SKM-1 treated with dmso at 0.1 percent for 144 hours (cell line): ENCODE measurements around the gene MAN1A1.

Source experiments
- DNase-seq: peaks from one replicate; lab custom pipeline; 2025; ENCODE audit not compliant: unreplicated experiment; lab: John Stamatoyannopoulos, UW

MAN1A1 gene

DNA sequence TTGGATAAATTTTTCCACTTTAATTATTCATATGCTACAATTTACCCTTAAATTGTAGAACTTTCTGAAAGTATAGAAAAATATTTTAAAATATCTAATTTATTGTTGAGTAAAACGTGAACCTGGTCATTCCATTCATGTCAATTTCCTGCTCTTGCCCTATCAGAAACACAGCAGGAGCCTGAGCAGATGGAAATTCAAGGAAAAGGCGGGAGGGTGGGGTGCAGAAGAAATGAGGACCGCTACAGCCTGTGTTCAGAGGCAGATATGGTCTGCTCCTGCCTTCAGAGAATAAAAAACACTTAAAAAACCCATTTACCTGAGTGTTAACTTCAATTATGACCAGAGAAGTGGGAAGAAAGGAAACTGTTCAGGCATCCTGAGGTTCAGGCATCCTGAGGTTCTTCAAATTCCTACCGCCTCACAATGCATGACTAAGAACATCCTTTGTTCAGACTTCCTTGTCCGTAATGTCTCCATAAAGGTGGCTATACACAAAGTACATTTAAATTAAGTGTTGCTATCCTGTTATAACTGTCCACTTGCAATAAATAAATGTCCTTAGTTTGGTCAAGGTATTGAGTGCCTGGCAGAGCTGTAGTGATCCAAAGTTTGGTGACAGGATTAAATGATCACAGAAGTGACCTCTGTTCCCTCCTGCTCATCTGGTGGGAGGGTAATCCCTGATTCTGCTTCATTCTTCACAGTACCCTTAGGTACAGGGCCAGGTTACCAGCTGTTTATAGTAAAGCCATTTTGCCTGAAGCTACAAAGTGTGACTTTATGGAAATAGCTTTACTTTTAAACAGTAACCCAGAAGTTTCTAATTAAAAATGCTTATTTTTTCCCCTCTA lies 109.1 kb downstream of the MAN1A1 start:
- DNase-seq: no peak

DNA sequence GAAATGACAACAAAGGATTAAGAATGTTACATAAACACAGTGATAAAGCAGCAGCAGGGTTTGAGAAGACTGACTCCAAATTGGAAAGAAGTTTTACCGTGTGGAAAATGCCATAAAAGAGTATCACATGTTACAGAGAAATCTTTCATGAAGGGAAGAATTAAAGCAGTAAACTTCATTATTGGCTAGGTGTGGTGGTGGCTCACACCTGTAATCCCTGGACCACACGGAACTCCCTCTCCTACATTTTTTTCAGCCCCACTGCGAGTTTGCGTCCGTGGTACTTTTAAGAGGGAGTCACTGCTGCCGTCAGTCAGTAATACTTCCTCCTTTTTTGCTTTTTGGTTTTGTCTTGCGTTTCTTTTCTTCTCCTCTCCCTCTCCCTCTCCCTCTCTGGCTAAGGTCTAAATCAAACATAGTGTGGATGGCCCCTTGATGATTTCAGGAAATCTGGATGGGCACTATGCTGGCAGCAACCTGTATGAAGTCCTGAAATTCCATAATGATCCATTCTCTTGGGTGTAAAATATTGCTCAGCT lies 112.3 kb downstream of the MAN1A1 start:
- DNase-seq: no peak

DNA sequence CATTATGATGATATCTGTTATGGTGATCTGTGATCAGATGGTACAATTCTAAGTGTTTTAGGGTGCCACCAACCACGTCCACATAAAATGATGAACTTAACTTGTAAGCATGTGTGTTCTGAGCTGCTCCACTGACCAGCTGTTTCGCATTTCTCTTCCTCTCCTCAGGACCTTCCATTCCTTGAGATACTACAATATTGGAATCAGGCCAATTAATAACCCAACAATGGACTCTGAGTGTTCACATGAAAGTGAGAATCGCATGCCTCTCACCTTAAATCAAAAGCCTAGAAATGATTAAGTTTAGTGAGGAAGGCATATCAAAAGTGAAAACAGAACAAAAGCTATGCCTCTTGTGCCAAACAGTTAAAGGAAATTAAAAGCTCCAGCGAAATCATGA lies 114.6 kb downstream of the MAN1A1 start:
- DNase-seq: no peak

DNA sequence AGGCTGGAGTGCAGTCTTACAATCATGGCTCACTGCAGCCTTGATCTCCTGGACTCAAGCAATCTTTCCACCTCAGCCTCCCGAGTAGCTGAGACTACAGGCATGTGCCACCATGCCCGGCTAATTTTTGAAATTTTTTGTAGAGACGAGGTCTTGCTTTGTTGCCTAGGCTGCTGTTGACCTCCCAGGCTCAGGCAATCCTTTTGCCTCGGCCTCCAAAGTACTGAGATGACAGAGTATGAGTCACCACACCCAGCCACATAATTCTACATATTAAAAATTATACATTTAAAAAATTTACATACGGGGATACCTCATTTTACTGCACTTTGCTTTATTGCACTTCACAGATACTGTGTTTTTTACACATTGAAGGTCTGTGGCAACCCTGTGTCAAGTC lies 115.1 kb downstream of the MAN1A1 start:
- no peak for DNase-seq

DNA sequence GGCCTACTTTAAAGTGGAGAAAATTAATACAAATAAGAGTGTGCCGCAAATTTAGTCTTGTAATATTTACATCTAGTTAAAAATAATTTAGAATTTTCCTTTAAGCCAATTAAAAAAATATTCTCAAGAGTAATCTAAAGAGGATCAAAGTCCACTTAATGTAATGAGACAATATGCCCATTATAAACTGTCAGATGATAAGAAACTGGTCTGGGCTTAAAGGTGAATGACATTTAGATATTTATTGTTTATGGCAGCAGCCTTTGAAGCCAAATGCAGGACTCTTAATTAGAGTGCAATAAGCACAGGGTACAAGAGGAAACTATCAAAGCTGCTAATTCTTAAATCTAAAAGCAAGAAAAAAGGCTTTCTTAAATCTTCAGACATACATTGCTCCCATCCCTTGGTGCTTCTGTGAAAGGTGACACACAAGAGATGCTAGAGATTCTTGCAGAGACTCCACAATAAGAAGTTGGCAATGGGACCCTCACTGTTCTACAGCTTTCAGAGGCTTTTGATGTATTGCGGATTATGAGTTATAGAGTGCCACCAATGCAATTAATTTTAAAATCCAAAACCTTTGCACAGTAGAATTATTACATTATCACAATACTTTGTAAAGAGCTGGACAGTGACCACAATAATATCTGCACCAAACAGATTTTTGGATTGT lies 116.1 kb downstream of the MAN1A1 start:
- DNase-seq: no peak

DNA sequence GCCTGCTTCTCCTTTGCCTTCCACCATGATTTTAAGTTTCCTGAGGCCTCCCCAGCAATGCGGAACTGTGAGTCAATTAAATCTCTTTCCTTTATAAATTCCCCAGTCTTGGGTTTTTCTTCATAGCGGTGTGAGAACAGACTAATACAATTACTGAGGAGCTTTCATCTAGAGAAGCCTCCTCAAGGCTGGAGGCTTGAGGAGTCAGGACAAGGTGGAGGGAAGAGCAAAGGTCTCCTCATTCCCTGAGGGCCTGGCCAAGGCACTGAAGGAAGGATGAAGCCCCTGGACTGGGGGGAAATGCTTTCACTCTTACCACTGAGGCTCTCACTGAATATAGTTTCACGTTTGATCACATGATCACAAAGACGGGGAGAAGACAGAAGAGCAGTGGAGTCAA lies 118.2 kb downstream of the MAN1A1 start:
- DNase-seq: no peak

DNA sequence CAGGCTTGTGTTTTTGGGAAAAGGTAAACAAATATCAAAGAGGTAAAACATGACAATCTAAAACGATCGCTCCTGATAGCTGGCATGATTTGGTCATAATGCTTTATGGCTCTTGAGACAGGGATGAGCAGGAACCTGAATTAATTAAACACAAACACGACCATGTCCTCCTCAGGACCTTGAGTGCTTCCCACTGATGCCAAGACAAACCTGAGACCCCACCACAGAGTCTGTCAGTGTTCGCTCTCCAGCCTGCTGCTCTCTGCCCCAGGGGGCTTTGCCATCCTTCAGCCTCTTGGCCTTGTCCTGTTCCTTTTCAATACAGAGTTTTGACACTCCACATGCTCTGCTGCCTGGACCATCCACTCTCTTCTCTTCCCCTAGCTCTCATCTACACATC lies 119.4 kb downstream of the MAN1A1 start:
- no peak for DNase-seq

DNA sequence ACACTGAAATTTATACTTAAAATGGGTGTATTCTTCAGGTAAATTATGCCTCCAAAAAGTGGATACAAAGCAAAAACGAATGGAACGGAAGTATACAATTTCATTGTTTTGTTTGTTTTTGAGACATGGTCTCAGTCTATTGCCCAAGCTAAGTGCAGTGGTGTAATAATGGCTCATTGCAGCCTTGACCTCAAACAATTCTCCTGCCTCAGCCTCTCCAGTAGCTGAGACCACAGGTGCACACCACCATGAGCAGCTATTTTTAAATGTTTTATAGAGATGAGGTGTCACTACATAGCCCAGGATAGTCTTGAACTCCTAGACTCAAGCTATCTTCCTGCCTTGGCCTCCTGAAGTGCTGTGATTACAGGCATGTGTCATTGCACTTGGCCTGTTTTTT lies 122.2 kb downstream of the MAN1A1 start:
- no peak for DNase-seq

DNA sequence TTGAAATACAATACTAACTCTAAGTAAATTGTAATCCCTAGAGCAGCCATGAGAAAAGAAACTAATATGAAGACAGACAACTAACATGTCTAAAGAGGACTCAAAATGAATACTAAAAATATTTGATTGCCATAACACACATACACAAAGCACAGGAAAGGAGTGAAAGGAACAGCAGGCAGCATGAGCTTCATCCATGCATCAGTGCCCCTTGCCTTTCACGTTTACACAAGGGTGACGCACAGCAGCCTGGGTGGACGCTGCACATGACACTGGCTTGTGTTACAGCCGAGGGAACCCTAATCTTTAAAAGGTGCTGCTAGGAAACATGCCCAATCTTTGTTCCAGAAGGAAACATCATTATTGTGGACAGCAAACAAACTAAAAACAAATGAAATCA lies 123.5 kb downstream of the MAN1A1 start:
- DNase-seq: no peak

DNA sequence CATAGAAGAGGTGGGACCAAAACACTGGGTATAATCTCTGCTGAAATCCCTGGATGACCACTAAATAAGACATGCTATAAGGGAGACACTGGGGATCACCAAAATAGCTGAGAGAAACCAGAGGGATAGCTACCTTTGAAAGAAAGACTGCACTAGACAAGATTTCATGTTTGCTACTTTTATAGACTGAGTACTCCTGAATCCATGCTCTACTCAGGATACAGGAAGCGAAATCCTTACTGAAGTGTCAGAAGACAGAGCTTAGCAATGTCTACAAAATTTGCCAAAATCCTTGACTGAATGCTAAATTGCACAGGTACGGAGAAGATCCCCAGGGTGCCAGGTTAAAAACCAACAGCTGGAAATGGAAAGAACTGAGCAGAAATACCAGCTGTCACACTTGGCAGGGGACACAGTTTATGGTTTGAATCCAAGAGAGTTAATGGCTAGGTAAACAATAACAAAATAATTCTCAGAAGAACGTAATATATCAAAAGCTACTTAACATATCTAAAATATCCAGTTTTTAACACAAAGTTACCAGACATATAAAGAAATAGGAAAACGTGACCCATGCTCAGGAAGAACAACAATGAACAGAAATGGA lies 125.4 kb downstream of the MAN1A1 start:
- no peak for DNase-seq

DNA sequence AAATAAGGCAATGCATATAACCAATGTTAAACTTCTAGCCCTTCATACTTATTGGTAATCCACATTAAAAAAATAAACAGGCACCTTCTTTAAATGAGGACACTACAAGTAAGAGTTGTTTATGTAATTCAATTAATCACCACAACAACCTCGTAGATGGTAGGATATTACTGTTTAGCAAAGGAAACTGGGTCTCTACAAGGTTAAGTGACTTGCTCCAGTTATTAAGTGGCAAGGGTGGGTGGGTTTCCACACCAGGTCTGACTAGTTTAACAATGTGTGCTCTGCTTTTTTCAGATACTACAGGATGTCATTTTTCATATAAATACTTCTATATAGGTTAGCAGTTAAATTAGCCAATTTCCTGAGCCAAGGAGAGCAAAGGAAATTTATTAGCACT lies 129.1 kb downstream of the MAN1A1 start:
- DNase-seq: no peak

DNA sequence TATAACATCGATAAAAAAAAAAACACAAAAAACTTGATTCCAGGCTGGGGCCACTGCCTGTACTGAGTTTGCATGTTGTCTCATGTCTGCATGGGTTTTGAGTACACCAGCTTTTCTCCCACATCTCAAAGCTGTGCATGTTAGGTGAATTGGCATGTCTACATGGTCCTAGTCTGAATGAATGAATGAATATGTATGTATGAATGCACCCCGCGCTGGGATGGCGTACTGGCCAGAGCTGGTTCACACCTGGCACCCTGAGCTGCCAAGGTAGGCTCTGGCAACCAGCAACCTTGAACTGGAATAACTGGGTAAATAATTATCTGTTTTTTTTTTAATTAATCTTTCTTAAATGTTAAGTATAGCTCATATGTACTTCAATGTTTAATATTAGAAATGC lies 131.0 kb downstream of the MAN1A1 start:
- DNase-seq: no peak

DNA sequence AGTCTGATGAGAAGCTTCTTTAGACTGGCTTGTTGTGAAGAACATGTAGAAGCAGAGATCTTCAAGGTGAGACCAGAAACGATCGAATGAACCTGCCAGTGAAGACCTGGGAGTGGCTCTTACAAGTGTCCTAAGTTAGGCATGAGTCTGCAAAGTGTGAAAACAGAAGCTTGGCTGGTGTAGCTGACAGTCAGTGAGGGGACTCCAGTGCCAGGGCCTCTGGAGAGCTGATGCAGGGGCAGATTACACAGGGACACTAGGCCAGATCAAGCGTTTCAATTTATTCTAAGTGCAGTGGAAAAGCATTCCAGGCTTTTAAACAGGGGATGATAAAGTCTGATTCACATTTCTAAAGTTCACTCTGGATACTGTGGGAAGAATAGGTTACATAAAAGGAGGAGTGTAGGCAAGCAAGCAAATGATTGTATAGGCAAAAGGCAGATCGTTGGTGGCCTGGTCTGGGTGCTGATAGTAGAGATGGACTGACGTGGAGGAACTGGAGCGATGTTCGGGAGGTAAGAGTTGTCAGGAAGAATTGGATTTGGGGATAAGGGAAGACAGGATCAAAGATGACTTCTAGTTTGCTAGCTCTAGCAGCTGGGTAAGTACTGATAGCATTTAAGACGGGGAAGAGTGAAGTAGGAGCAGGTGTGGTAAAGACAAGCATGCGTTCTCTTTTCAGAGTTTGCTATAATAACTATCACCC lies 133.5 kb downstream of the MAN1A1 start:
- DNase-seq: no peak

DNA sequence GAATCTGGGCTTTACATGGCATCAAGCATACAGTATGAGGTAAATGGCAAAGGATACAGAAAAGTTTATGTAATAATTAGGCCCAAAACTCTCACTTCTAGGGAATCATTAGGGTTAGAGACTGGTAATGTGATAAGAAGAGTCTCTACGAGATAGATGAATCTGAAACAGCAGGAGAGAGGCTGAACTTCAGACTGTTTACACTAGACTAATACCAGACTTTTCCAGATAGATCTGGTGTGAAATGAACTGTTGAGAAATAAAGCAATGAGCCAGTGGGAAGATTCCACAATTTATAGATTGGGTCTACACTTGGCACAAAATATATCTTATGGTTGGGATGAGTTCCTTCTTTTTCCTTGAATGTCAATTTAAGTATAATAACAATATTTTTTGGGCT lies 134.3 kb downstream of the MAN1A1 start:
- DNase-seq: no peak

DNA sequence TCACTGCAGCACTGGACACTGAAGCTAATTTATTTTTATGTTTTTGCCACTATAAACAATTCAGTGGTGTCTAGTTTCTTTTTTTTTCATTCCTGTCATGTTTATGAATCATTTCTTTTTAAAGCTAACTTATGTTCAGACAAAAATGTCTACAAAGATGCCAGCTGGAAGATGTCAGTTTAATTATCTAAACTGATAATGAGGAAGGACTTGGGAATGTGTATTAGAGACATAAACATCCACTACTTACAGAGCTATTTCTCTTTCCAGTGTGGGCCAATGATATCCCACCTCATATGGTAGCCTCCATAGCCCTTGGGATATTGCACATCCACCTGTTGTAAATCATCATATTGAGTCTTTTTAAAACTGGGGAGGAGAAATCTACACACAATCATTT lies 139.0 kb downstream of the MAN1A1 start:
- no peak for DNase-seq

DNA sequence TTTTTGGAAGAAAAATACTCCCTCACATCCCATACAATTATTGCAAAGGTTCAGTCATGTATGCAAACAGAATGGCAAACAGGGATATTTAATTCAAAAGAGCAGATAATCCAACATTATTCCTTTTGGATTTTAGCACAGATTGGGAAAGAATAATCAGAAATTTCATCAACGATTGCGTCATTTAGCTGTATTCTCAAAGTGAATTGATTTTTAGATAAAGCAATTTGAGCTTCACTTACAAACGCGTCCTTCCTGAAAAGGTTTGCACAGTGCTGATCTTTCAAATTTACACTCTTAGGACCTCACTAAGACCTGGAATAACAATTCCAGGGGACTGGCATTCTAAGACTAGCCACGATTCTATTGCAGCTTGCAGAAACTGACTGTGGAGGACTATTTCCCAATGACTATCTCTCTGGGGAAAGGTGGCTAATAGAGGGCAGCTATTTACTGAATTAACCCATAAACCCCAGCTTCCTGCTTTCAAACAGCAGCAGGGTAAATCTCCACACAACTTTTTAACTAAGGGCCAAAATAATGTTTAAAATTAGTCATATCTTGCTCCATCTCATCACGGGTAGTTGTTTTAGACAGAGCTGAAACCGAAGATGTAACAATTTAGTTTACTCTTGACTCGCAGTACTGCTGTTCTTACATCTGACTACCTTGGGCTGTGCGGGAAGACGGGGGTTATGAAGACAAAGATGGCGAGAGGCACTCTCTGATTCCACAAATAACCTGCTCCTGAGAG lies 139.9 kb downstream of the MAN1A1 start:
- DNase-seq: no peak

DNA sequence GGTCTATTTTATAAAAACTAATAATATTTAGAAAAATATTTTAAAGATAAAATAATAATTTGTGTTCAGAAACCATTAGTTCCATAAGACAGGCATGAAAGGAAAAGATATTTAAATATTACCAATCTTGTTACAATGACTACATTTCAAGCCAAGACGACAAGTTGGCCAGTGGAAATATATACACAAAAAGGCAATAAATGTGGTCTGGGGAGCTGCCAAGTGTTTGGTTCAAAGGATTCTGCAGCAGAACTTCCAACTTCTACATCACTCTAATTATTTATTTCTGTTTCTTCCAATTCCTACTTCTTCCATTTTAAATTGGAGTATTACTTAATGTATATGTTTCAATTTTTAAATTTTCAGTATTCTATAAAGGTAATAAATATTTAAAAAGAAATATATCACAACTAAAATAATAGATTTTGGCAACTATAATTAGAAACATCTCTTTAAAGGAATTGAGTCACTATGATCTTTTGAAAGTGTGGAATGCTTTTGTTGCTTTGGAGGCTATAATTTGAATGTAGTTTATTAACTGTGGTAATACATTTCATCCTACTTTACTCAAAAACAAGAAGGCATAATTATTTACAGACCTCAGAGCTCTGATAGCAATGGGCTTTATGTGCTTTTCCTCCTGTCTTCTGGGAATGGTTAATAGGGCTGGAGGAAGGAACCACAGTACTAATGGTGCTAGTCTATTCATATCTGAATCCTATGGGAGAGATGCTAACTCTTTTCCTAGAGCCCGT lies 141.4 kb downstream of the MAN1A1 start:
- DNase-seq: no peak

DNA sequence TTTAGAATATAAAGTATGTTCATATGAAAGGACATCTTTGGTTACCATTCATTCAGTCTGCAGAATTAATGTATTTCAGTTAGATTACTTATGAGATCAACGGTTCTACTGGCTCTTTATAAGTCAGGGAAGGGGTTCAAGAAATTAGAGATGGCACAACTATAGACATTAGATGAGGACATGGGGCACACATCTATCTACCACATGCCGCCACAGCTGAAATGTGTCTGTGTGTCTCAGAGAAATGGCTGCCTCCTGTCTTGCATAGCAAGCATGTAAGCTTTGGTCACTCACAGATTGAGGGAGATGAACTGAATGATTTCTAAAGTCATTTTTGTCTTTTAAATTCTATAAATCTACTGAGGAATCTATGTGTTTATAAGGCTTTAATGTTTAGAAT lies 142.2 kb downstream of the MAN1A1 start:
- DNase-seq: no peak

DNA sequence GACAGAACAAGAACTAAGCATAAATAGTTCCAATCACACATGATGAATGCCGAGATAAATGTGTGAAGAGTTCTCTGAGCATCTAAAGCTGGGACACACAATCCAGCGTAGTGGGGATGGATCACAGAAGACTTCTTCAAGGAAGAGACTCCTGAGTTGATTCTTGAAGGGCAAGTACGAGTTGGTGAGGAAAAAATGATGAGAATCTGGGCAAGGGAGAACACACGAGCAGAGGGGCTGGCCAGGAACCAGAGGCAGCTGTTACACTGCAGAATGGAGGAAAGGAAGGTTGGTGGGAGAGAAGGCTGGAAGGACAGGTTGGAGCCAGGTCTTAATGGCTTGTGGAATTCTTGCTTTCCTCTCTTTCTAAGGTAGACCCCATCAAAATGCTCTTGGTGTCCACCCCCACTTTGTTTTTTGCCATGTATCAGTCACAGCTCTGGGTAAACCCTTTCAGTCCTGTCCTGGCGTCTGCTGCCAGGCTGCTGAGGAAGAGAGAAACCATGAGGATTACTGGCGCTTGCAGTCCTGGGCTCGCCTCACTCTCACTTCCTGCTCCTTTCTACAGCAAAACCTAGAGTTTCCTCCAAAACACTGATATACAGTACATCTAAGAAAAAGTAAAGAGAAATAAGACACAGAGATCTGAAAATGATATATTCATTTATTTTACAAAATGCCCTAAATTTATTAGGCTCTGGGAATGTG lies 143.5 kb downstream of the MAN1A1 start:
- DNase-seq: no peak
